ENCODE results near the gene ZNF436. TPM values are rescaled to one million over a fixed set of nuclear protein-coding genes. Genes with fewer than 3 reads are reported as not detected.
"Not testable (repeated sequence)": the region's sequence is repeated elsewhere in the genome, so short reads cannot be mapped to it uniquely, and the experiment has no call there.

ZNF436 gene
- total RNA-seq, 1 experiment from 2014 or later, result 8.5 TPM

GRCh38 chr1:23395154-23395724 lies 25.6 kb upstream of the ZNF436 start:
- no peak for DNase-seq (ENCODE audit: low read depth, low spot score)
- in situ Hi-C loops (cut with HindIII; ENCODE audit: low pct_unique_long_range_greater_than_20kb, low sequenced_read_pairs), result no loop called here

DNA sequence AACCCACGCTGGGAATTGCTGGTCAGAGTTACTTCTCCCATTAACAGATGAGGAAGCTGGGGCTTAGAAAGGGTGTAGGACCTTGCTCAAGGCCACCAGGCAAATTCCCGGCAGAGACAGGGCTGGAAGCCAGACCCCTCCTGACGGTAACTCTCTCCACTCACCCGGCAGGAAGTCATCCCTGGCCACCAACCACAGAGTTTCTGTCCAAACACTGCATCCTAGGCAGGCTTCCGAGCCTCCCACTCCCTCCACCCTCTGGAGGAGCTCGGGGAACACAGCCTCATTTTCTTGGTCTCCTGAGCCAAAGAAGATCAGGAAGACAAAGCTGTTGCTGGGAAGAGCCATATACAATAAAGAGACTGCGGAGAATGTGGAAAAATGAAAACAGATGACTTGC lies 25.0 kb upstream of the ZNF436 start:
- DNase-seq (ENCODE audit: low read depth, low spot score), result no peak
- in situ Hi-C loops (cut with HindIII; ENCODE audit: low pct_unique_long_range_greater_than_20kb, low sequenced_read_pairs), result no loop called here

- no peak for DNase-seq (ENCODE audit: low read depth, low spot score)
- in situ Hi-C loops (cut with HindIII; ENCODE audit: low pct_unique_long_range_greater_than_20kb, low sequenced_read_pairs), result no loop called here
Measured at GRCh38 chr1:23394181-23394580, 24.5 kb upstream of the ZNF436 start.

DNA sequence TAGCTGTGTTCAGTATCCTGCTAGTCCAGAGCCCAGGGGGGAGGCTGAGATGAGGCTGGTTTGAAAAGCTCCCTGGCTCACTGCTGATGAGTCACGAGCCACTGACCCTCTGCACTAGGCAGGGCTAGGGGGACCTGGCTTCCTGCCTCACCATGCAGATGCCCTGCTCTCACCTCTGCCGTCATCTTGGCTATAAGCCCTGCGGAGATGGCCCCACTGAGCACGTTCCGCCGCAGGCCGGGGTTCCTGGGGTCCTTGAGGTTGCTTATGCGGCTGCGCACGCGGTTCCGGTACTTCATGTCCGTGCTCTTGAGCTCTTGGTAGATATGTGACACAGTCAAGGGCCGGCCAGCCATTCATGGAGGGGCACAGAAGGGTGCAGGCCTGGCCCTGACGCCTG lies 24.1 kb upstream of the ZNF436 start:
- DNase-seq (ENCODE audit: low read depth, low spot score), result no peak
- in situ Hi-C loops (cut with HindIII; ENCODE audit: low pct_unique_long_range_greater_than_20kb, low sequenced_read_pairs), result no loop called here

DNA sequence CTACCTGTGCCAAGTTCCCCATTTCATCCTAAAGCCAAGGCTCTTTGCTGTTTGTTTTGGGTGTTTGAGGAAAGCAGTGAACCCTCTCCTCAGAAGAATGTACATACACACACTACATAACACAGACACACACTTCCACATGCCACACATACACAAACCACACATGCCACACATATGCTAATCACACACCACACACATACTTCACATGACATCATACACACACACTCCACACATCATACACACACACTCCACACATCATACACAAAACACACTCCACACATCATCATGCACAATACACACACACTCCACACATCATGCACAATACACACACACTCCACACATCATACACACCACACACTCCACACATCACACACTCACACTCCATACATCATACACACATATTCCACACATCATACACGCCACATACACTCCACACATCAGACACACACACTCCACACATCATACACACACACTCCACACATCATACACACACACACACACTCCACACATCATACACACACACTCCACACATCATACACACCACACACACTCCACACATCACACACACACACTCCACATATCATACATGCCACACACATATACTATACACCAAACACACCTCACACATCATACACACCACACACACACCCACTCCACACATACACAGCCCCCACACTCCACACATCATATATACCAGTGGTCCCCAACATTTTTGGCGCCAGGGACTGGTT lies 22.7 kb upstream of the ZNF436 start:
- DNase-seq (ENCODE audit: low read depth, low spot score), result no peak
- in situ Hi-C loops (cut with HindIII; ENCODE audit: low pct_unique_long_range_greater_than_20kb, low sequenced_read_pairs), result no loop called here

- no peak for DNase-seq (ENCODE audit: low read depth, low spot score)
- in situ Hi-C loops (cut with HindIII; ENCODE audit: low pct_unique_long_range_greater_than_20kb, low sequenced_read_pairs), result no loop called here
Measured at GRCh38 chr1:23389837-23390321, 20.2 kb upstream of the ZNF436 start.

GRCh38 chr1:23387494-23387893 lies 17.9 kb upstream of the ZNF436 start:
- in situ Hi-C loops (cut with HindIII; ENCODE audit: low pct_unique_long_range_greater_than_20kb, low sequenced_read_pairs), result no loop called here
- no peak for DNase-seq (ENCODE audit: low read depth, low spot score)

DNA sequence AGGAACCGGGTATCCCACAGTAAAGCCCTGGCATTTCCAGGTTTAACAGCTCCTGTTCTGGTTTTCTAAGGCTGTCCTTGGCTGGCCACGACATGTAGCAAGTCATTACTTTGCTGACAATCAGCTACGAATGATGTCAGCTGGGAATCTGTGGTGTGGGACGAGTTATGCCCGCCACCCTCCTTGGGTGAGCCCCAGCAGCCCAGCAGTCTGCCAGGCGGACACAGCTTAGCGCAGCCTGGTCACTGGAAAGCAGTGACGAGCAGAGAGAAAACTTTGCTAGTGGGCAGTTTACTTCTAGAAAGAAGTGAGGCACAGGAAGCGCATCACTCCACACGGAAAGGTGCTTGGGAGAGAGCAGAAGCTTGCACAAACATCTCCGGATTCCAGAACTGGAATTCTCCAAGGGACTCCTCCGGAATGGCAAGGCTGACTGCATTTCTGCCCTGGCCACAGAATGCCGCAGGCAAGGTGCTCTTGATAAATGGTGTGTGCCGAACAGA lies 15.5 kb upstream of the ZNF436 start:
- in situ Hi-C loops (cut with HindIII; ENCODE audit: low pct_unique_long_range_greater_than_20kb, low sequenced_read_pairs), result no loop called here
- no peak for DNase-seq (ENCODE audit: low read depth, low spot score)

DNA sequence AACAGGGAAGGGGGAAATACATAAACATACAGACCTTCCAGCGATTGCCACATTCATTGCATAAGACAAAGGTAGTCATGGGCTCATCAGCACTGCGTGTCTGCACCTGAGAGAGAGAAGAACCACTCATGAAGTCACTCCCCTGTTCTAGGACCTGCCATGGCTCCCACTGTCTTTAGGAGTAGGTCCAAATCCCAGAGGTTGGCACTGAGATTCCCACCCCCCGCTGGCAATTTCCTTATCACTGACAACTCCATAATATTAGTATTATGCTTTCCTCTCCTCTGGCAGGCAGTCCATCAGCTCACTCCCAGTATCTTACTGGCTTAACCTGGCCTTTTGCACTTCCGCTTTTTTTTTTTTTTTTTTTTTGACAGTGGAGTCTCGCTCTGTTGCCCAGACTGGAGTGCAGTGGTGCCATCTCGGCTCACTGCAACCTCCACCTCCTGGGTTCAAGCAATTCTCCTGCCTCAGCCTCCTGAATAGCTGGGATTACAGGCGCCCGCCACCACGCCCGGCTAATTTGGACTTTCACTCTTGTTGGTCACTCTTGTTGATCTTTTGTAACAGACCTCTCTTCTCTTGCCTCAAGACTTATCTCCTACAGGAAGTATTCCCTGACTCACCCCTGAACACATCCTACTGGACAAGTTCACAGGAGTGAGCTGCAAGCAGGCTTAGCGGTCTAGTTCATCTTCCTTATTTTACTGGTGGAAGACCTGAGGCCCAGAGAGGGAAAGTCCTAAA lies 14.8 kb upstream of the ZNF436 start:
- in situ Hi-C loops (cut with HindIII; ENCODE audit: low pct_unique_long_range_greater_than_20kb, low sequenced_read_pairs), result no loop called here
- no peak for DNase-seq (ENCODE audit: low read depth, low spot score)

DNA sequence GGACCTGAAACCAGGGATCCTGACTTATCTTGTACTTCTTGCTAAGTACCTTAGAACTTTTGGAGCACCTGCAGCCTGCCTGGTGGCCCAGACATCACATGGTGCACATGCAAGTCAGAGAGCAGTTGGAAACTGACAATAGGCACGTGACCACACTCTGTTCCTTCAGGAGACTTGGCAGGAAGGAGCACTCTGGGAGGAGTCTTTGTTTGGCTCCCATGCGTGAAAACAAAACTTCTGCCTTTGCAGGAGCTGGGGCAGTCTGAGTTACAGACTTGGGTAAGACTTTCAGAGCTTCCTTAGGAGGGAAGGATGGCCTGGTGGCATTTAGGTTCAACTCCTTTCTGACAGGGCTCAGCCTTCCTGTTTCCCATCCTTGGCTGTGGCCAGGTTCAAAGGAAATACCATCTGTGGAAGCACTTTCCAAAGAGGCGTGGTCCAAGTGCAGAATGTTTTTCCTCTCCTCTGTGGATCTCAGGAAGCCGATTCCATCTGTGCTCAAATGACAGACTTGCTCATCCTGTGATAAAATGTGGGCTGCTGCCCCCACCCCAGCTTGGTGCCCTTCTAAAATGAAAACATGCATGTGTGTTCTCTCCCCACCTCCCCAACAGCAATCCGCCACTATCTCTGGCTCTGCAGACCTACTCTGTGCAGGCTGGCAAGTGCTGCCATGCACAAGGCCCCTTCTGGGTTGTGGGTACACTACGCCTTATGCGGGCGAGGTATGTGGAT lies 14.1 kb upstream of the ZNF436 start:
- DNase-seq (ENCODE audit: low read depth, low spot score), result no peak
- in situ Hi-C loops (cut with HindIII; ENCODE audit: low pct_unique_long_range_greater_than_20kb, low sequenced_read_pairs), result no loop called here

DNA sequence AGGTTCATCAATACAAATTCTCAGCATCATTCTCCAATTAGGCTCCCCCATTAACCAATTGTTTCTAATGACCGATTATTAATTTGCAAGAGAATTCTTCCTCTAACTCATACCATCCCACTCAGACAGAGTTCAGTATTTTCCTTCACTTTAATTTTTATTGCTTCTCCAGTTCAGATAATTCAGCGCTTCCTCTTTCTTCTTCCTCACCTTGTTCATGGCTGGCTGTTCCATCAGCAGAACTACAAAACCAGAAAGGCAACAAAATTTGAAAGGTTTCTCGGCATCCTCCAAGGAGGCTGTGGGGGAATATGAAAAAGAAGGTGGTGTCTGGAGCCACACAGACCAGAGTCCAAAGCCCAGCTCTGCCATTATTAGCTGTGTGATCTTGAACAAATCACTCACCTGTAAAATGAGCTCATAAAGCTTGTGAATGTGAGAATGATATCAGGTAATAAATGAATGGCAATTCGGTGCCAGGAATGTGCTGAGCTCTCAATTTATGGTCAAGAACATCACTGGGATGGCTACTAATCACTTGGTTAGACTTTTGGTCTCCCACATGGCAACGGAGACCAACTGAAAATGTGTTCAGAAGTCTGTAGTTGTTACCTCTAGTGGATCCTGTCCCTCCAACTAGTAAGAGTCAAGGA lies 11.7 kb upstream of the ZNF436 start:
- DNase-seq (ENCODE audit: low read depth, low spot score), result no peak
- in situ Hi-C loops (cut with HindIII; ENCODE audit: low pct_unique_long_range_greater_than_20kb, low sequenced_read_pairs), result no loop called here

DNA sequence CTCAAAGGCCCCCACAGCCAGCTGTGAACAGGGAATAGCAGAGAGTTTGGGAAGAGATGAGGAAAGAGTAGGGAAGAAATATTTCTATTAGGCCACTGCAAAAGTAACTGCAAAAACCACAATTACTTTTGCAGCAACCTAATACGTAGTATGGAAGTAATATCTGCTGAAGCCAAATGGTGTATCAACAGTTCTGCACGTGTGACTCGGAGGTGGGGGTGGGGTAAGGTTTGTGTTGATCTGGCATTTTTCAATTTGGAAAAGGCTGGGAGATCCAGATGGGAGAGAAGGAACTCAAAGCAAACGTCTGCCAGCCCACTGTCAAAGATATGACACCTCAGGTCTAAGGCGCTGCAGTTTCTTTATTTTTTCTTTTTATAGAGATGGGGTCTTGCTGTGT lies 11.1 kb upstream of the ZNF436 start:
- in situ Hi-C loops (cut with HindIII; ENCODE audit: low pct_unique_long_range_greater_than_20kb, low sequenced_read_pairs), result no loop called here
- DNase-seq (ENCODE audit: low read depth, low spot score), result no peak

DNA sequence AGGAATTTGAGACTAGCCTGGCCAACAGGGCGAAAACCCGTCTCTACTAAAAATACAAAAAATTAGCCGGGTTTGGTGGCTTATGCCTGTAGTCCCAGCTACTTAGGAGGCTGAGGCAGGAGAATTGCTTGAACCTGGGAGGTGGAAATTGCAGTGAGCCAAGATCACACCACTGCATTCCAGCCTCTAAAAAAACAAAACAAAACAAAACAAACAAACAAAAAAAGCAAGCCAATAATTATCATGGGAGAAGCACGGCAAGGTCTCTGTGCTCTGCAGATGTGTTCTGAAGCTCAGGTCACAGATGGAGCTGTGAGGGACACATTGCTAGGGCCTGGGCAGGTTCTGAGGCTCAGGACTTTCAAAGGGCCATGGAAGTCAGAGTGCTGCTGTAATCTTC lies 10.6 kb upstream of the ZNF436 start:
- DNase-seq (ENCODE audit: low read depth, low spot score); in situ Hi-C loops (cut with HindIII; ENCODE audit: low pct_unique_long_range_greater_than_20kb, low sequenced_read_pairs): not testable (repeated sequence)

- in situ Hi-C loops (cut with HindIII; ENCODE audit: low pct_unique_long_range_greater_than_20kb, low sequenced_read_pairs), result no loop called here
Measured at GRCh38 chr1:23376890-23377811, 7.5 kb upstream of the ZNF436 start.

DNA sequence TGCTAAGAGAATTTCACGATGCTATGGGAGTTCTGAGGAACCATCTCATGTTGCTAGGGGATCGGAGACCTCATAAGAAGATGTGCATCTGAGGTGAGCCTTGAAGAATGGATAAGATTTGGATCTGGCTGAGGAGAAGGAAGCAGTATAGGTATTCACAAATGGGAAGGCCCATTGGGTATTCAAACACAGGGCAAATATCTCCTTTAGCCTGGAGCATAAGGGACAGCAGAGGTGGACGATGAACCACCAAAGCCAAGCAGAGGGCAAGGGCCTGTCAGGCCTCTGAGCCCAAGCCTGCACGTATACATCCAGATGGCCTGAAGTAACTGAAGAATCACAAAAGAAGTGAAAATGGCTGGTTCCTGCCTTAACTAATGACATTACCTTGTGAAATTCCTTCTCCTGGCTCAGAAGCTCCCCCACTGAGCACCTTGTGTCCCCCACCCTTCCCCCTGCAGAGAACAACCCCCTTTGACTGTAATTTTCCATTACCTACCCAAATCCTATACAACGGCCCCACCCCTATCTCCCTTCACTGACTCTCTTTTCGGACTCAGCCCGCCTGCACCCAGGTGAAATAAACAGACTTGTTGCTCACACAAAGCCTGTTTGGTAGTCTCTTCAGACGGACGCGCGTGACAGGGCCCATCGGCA lies 4.6 kb upstream of the ZNF436 start:
- in situ Hi-C loops (cut with HindIII; ENCODE audit: low pct_unique_long_range_greater_than_20kb, low sequenced_read_pairs); DNase-seq (ENCODE audit: low read depth, low spot score): not testable (repeated sequence)

More at GRCh38 chr1:23376890-23377811, 7.5 kb upstream of the ZNF436 start:
- peak; percentile 92 for DNase-seq (ENCODE audit: low read depth, low spot score)
